ENCODE measurements around the gene FPR1.

DNA sequence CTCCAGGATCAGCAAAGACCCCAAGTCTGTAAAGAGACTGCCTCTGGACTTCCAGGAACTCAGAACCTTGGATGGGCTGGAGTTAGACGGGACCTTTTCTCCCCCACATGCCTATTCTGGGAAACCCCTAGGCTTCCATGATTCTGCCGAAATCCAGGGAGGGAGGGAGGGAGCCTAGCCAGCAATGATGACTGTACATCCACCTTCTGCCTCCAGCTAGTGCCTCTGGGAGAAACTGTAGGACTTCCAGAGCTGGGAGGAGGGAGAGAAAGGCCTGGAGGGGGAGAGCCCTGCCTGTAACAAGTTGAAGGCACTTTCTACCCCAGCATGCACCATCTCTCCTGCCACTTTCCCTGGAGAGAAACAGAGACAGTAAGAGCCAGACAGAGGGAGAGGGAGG lies 21.9 kb downstream of the FPR1 start:
- no peak for TF ChIP-seq TAF1 (IDR thresholded peaks at IDR 0.05; ENCODE audit: borderline replicate concordance, low read depth, low read length)
- no peak for TF ChIP-seq POLR2A (IDR thresholded peaks at IDR 0.05; ENCODE audit: low read depth, low read length)
